H1 (cell line): ENCODE data around the gene GFOD1. TPM values are rescaled to one million over a fixed set of nuclear protein-coding genes. Genes with fewer than 3 reads are reported as not detected.
A peak's percentile ranks its signal among the peaks of the same experiment; 100 is the strongest.

Experiments used
- CTCF ChIA-PET: fragments of 300-600 bp; sonication (Branson Sonifier 250); formaldehyde crosslinking; loops from one replicate; lab custom pipeline; 2021; ENCODE audit not compliant: partially characterized antibody; lab: Charles Lee
- POLR2A ChIA-PET: fragments of 300-600 bp; sonication (Branson Sonifier 250); formaldehyde crosslinking; loops from one replicate; lab custom pipeline; 2021; ENCODE audit warnings: inconsistent platforms; ENCODE audit not compliant: partially characterized antibody; lab: Charles Lee
- DNase-seq, 2 experiments: peaks; one replicate each; pipeline versions ENCODE4 v3.0.0 to v3.0.0-alpha.2; 2010 to 2022; ENCODE audit warnings: low spot score in 2 of 2, low read depth in 1 of 2, mixed read lengths in 1 of 2
- FAIRE-seq: peaks from 2 replicates; lab custom pipeline; 2011; peaks lifted over from hg19 to GRCh38; lab: Jason Lieb, UNC
- H2AFZ ChIP-seq: 2 replicates; pipeline ENCODE4 v1.8.1; 2012; ENCODE audit warnings: low read length, inconsistent platforms
- H2AK5ac ChIP-seq: 2 replicates; pipeline ENCODE4 v1.6.1; 2013; ENCODE audit warnings: low read depth, low read length
- H2BK120ac ChIP-seq: replicated peaks from 2 replicates; pipeline ENCODE3; 2013; ENCODE audit warnings: low read depth, low read length, inconsistent platforms
- H2BK12ac ChIP-seq: 2 replicates; pipeline ENCODE4 v1.6.1; 2013; ENCODE audit warnings: low read depth, low read length
- H2BK15ac ChIP-seq: 2 replicates; pipeline ENCODE4 v1.6.1; 2013; ENCODE audit warnings: low read length
- H2BK20ac ChIP-seq: 2 replicates; pipeline ENCODE4 v1.6.1; 2013; ENCODE audit warnings: low read length
- H2BK5ac ChIP-seq: 2 replicates; pipeline ENCODE4 v1.6.1; 2013; ENCODE audit warnings: low read depth, low read length
- H3K14ac ChIP-seq: 2 replicates; pipeline ENCODE4 v1.6.1; 2013; ENCODE audit warnings: inconsistent platforms; ENCODE audit not compliant: insufficient read length
- H3K18ac ChIP-seq: 2 replicates; pipeline ENCODE4 v1.6.1; 2013; ENCODE audit warnings: low read length; ENCODE audit errors: extremely low read depth
- H3K23ac ChIP-seq: 2 replicates; pipeline ENCODE4 v1.6.1; 2013; ENCODE audit warnings: inconsistent platforms; ENCODE audit not compliant: insufficient read length
- H3K23me2 ChIP-seq: 2 replicates; pipeline ENCODE4 v1.6.1; 2013; ENCODE audit warnings: low read depth, low read length
- H3K27ac ChIP-seq: 2 replicates; pipeline ENCODE4 v1.6.1; 2011; ENCODE audit warnings: low read depth, low read length, inconsistent platforms
- H3K27me3 ChIP-seq, 4 experiments: replicated peaks in 1 of 4; 1 replicate in 1 of 4; 2 replicates in 3 of 4; pipeline versions ENCODE4 v1.6.1 to v1.8.1; 2011 to 2013; ENCODE audit warnings: low read length in 3 of 4, mild to moderate bottlenecking in 3 of 4, inconsistent platforms in 2 of 4, mixed read lengths in 2 of 4, moderate library complexity in 1 of 4; ENCODE audit not compliant: control insufficient read depth in 3 of 4, insufficient read depth in 3 of 4; ENCODE audit errors: extremely low read depth in 1 of 4
- H3K36me3 ChIP-seq, 4 experiments: 2 replicates each; pipeline versions ENCODE4 v1.6.1 to v1.8.1; 2011 to 2013; ENCODE audit warnings: mild to moderate bottlenecking in 4 of 4, low read length in 3 of 4, moderate library complexity in 2 of 4, control low read depth in 1 of 4, inconsistent platforms in 1 of 4; ENCODE audit not compliant: insufficient read depth in 4 of 4, control insufficient read depth in 2 of 4
- H3K4ac ChIP-seq: replicated peaks from 2 replicates; pipeline ENCODE3; 2013; ENCODE audit warnings: low read length, low read depth, mixed read lengths, inconsistent platforms; ENCODE audit not compliant: insufficient read length
- H3K4me1 ChIP-seq, 4 experiments: replicated peaks in 1 of 4; 1 replicate in 1 of 4; 2 replicates in 3 of 4; pipeline versions ENCODE4 v1.6.1 to v1.8.1; 2011 to 2013; ENCODE audit warnings: low read length in 3 of 4, inconsistent platforms in 2 of 4, mixed read lengths in 1 of 4; ENCODE audit not compliant: insufficient read depth in 4 of 4, control insufficient read depth in 3 of 4
- H3K4me2 ChIP-seq, 2 experiments: 2 replicates each; pipeline versions ENCODE4 v1.6.1 to v1.8.1; 2011 to 2013; ENCODE audit warnings: low read depth in 2 of 2, low read length in 2 of 2, control low read depth in 1 of 2, inconsistent platforms in 1 of 2, mild to moderate bottlenecking in 1 of 2; ENCODE audit not compliant: insufficient read depth in 1 of 2
- H3K4me3 ChIP-seq, 4 experiments: fragments of 200-600, 300-600 bp in 1 of 4; sonication (generic), shearing (Covaris generic), sonication (Bioruptor Twin) in 1 of 4; 2 replicates each; pipeline versions ENCODE4 v1.5.1 to v1.8.1; 2011 to 2016; ENCODE audit warnings: low read length in 4 of 4, low read depth in 3 of 4, control low read depth in 2 of 4, inconsistent platforms in 2 of 4, mild to moderate bottlenecking in 2 of 4, mixed read lengths in 1 of 4, moderate library complexity in 1 of 4; ENCODE audit not compliant: insufficient read depth in 2 of 4; ENCODE audit errors: extremely low read depth in 1 of 4
- H3K56ac ChIP-seq: replicated peaks from 2 replicates; pipeline ENCODE3; 2013; ENCODE audit warnings: low read depth, mild to moderate bottlenecking, mixed read lengths, low read length, inconsistent platforms; ENCODE audit not compliant: insufficient read length
- H3K79me1 ChIP-seq: 2 replicates; pipeline ENCODE4 v1.6.1; 2013; ENCODE audit warnings: low read depth, low read length, control low read depth
- H3K79me2 ChIP-seq, 2 experiments: 2 replicates each; pipeline versions ENCODE4 v1.6.1 to v1.8.1; 2012 to 2013; ENCODE audit warnings: low read length in 2 of 2, mild to moderate bottlenecking in 2 of 2, inconsistent platforms in 1 of 2; ENCODE audit not compliant: insufficient read depth in 2 of 2, control insufficient read depth in 1 of 2
- H3K9ac ChIP-seq, 4 experiments: replicated peaks in 1 of 4; 1 replicate in 1 of 4; 2 replicates in 3 of 4; pipeline versions ENCODE4 v1.6.1 to v1.8.1; 2011 to 2013; ENCODE audit warnings: low read depth in 3 of 4, low read length in 3 of 4, control low read depth in 2 of 4, mild to moderate bottlenecking in 2 of 4, moderate library complexity in 2 of 4, inconsistent platforms in 1 of 4; ENCODE audit errors: extremely low read depth in 1 of 4
- H3K9me3 ChIP-seq, 2 experiments: 2 replicates each; pipeline versions ENCODE4 v1.6.1 to v1.8.1; 2012 to 2013; ENCODE audit warnings: mild to moderate bottlenecking in 2 of 2, moderate library complexity in 2 of 2, control low read depth in 1 of 2, inconsistent platforms in 1 of 2, low read depth in 1 of 2, low read length in 1 of 2, mixed read lengths in 1 of 2; ENCODE audit not compliant: insufficient read depth in 2 of 2
- H4K20me1 ChIP-seq, 2 experiments: replicated peaks in 1 of 2; 2 replicates each; pipeline versions ENCODE3 to v1.8.1; 2011 to 2013; ENCODE audit warnings: inconsistent platforms in 2 of 2, low read length in 2 of 2, mild to moderate bottlenecking in 1 of 2; ENCODE audit not compliant: insufficient read depth in 2 of 2, control insufficient read depth in 1 of 2
- H4K5ac ChIP-seq: 2 replicates; pipeline ENCODE4 v1.6.1; 2013; ENCODE audit warnings: low read length, low read depth, mixed read lengths, inconsistent platforms; ENCODE audit not compliant: insufficient read length
- H4K8ac ChIP-seq: 2 replicates; pipeline ENCODE4 v1.8.0; 2013; ENCODE audit warnings: mild to moderate bottlenecking, moderate library complexity, low read length, inconsistent platforms; ENCODE audit not compliant: insufficient read depth; ENCODE audit errors: extremely low read depth
- H4K91ac ChIP-seq: replicated peaks from 2 replicates; pipeline ENCODE3; 2013; ENCODE audit warnings: low read length, mixed read lengths, inconsistent platforms; ENCODE audit not compliant: insufficient read length
- BACH1 ChIP-seq: IDR thresholded peaks from 2 replicates; pipeline ENCODE4 v1.6.1; 2012; ENCODE audit warnings: low read length, improper control_type of control experiment
- CBX8 ChIP-seq: fragments of 300-800, 300-1000 bp; sonication (generic); IDR thresholded peaks from 2 replicates; pipeline ENCODE4 v1.7.1; 2016; ENCODE audit warnings: low read depth, low read length, borderline replicate concordance
- CTBP2 ChIP-seq: IDR thresholded peaks from 2 replicates; pipeline ENCODE4 v1.7.0; 2011; ENCODE audit warnings: borderline replicate concordance, mild to moderate bottlenecking, moderate library complexity, mixed read lengths, low read length; ENCODE audit not compliant: insufficient read depth, insufficient read length
- EP300 ChIP-seq, 2 experiments: IDR thresholded peaks; 1 replicate in 1 of 2; 2 replicates in 1 of 2; pipeline ENCODE4 v1.6.1; 2011 to 2012; ENCODE audit warnings: low read depth in 2 of 2, low read length in 2 of 2, mild to moderate bottlenecking in 2 of 2, borderline replicate concordance in 1 of 2, inconsistent platforms in 1 of 2, moderate library complexity in 1 of 2
- JUN ChIP-seq: IDR thresholded peaks from 2 replicates; pipeline ENCODE4 v1.6.1; 2011; ENCODE audit warnings: low read depth, mild to moderate bottlenecking, improper control_type of control experiment, low read length
- KDM4A ChIP-seq: IDR thresholded peaks from one replicate; pipeline ENCODE4 v1.7.1; 2012; ENCODE audit warnings: low read depth, mild to moderate bottlenecking, moderate library complexity, low read length, inconsistent platforms; ENCODE audit not compliant: severe bottlenecking
- POLR2A ChIP-seq, 2 experiments: IDR thresholded peaks; 1 replicate in 1 of 2; 2 replicates in 1 of 2; pipeline ENCODE4 v1.6.1; 2011; ENCODE audit warnings: low read depth in 2 of 2, low read length in 2 of 2, mild to moderate bottlenecking in 2 of 2; ENCODE audit errors: control extremely low read depth in 1 of 2
- POLR2AphosphoS5 ChIP-seq: IDR thresholded peaks from 2 replicates; pipeline ENCODE4 v1.6.1; 2011; ENCODE audit warnings: low read depth, low read length
- SAP30 ChIP-seq: fragments of 300-600 bp; sonication (generic); IDR thresholded peaks from 2 replicates; pipeline ENCODE4 v1.7.1; 2012; ENCODE audit warnings: low read length, moderate library complexity, mild to moderate bottlenecking, inconsistent platforms; ENCODE audit not compliant: insufficient read depth, insufficient replicate concordance
- SP2 ChIP-seq: IDR thresholded peaks from 2 replicates; pipeline ENCODE4 v1.6.1; 2012; ENCODE audit warnings: mild to moderate bottlenecking, low read length, inconsistent platforms
- TAF1 ChIP-seq: IDR thresholded peaks from 2 replicates; pipeline ENCODE4 v1.6.1; 2011; ENCODE audit warnings: mild to moderate bottlenecking, low read depth, low read length
- TBP ChIP-seq: IDR thresholded peaks from 2 replicates; pipeline ENCODE4 v1.6.1; 2011; ENCODE audit warnings: low read depth, low read length, improper control_type of control experiment
- WGBS, 2 experiments: shearing (Covaris generic) in 1 of 2; methylation state at CpG; one replicate each; pipeline versions ENCODE4 v1.1.6 to v1.1.7; 2013 to 2015; ENCODE audit warnings: low lambda C conversion rate in 2 of 2, mixed read lengths in 2 of 2, inconsistent platforms in 1 of 2, low coverage in 1 of 2, missing lambda C conversion rate in 1 of 2; ENCODE audit not compliant: insufficient replicate concordance in 2 of 2, insufficient coverage in 1 of 2, insufficient read length in 1 of 2; ENCODE audit errors: extremely low coverage in 1 of 2, missing lambda C conversion rate in 1 of 2; 5-methylcytosine and 5-hydroxymethylcytosine counted together
- polyA plus RNA-seq, 7 experiments: library from polyadenylated mRNA; depleted of rRNA in 3 of 7; stranded (reverse) in 5 of 7; unstranded in 2 of 7; fragments of >200 nt in 5 of 7; fragments of 200-250 nt in 2 of 7; gene quantifications; 1 replicate in 5 of 7; 2 replicates in 1 of 7; 4 replicates in 1 of 7; pipeline versions ENCODE4 v1.2.1 to v1.2.3, GENCODE V29; 2011 to 2013; ENCODE audit warnings: missing spikeins in 2 of 7, mixed read lengths in 2 of 7
- total RNA-seq: library from RNA; stranded (reverse); fragmentation: NEBNext Ultra II Directional; extraction: Animal tissue kit (Norgen Biotek cat#: 25700); gene quantifications from 2 replicates; pipeline ENCODE4 v1.2.1, GENCODE V29; 2021
- TF ChIP-seq, protein P1 (sequence below): IDR thresholded peaks from 2 replicates; pipeline ENCODE4 v1.6.1; 2011; ENCODE audit warnings: low read length, improper control_type of control experiment

The GFOD1 gene
- total and polyA plus RNA-seq, 2 of the 8 experiments (the other 6 are each of a cell fraction or from before 2014, with no cell fraction given) = 2.5 to 8.8 TPM

DNA sequence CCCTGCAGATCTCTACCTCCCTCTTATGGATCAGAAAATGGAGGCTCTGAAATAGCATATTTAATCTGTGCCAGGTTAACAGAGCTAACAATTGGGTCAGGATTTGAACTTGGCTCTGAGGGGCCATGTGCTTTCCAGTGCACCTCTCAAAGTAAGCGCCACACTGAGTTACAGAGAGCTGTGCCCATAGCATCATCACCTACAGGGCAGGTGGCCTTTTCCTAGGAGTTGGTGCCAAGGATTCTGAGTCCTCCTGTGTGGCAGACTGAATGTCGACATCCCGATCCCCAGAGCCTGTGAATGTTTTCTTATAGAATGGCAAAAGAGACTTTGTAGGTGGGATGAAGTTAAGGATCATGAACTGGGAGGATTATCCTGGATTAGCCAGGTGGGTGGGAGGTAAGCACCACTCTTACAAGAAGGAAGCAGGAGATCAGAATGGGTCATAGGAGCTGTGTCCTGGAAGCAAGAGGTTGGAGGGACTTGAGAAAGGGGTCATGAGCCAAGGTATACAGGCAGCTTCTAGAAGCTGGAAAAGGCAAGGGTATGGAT, 91.1 kb downstream of the GFOD1 start:
- TF ChIP-seq EP300 (IDR thresholded peaks at IDR 0.05; ENCODE audit: borderline replicate concordance in 1 of 2, low read depth in 2 of 2, low read length in 2 of 2) = no peak
- TF ChIP-seq TBP = no peak
- no peak for TF ChIP-seq BACH1
- no peak for TF ChIP-seq CBX8
- no peak for TF ChIP-seq POLR2A (IDR thresholded peaks at IDR 0.05; ENCODE audit: control extremely low read depth in 1 of 2, low read depth in 2 of 2, low read length in 2 of 2)
- no peak for TF ChIP-seq POLR2AphosphoS5
- TF ChIP-seq JUN = no peak
- TF ChIP-seq, protein P1, sequence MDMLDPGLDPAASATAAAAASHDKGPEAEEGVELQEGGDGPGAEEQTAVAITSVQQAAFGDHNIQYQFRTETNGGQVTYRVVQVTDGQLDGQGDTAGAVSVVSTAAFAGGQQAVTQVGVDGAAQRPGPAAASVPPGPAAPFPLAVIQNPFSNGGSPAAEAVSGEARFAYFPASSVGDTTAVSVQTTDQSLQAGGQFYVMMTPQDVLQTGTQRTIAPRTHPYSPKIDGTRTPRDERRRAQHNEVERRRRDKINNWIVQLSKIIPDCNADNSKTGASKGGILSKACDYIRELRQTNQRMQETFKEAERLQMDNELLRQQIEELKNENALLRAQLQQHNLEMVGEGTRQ = no peak
- no peak for TF ChIP-seq CTBP2
- no peak for TF ChIP-seq KDM4A
- no peak for TF ChIP-seq SAP30
- no peak for TF ChIP-seq SP2
- TF ChIP-seq TAF1 = no peak
- Histone ChIP-seq H3K36me3 (no peaks in the 10 kb centered on the region), H2BK12ac (0 out of 2 replicates have a peak overlapping the region, but pooled peaks have one; percentile 31), H3K27ac (no peak overlapping the region), H2AFZ (no peak overlapping the region), H3K9me3 (no peaks in the 10 kb centered on the region), H2BK20ac (no peak overlapping the region), H3K4me3 (no peak overlapping the region), H3K79me1 (no peaks in the 10 kb centered on the region; the same call in 1 of the 2 replicates), H3K18ac (no peak overlapping the region), H3K4me2 (no peak overlapping the region), H4K91ac (no peak overlapping the region), H3K79me2 (no peaks in the 10 kb centered on the region), H2BK15ac (peak overlapping the region; percentile 72; the same call in 1 of the 2 replicates), H2BK120ac (no peak overlapping the region), H4K8ac (no peak overlapping the region), H3K56ac (no peak overlapping the region), H4K5ac (no peak overlapping the region), H4K20me1 (no peaks in the 10 kb centered on the region), H3K23me2 (no peaks in the 10 kb centered on the region), H3K23ac (no peak overlapping the region), H2AK5ac (0 out of 2 replicates have a peak overlapping the region, but pooled peaks have one; percentile 39), H3K9ac (no peak overlapping the region), H2BK5ac (no peak overlapping the region), H3K14ac (no peak overlapping the region), H3K4me1 (peaks cover 0 to 3% (median 2%) of the 10 kb centered on the region in 4 experiments; a peak in 3 of 7 replicates), H3K4ac (no peak overlapping the region), H3K27me3 (no peaks in the 10 kb centered on the region)
- ChIA-PET CTCF (interaction anchor here (0.7 to 2.7 kb wide), 7 partner anchors 9 to 61 kb away, joined by 3 to 13 read pairs (median 4); no protein-coding TSS in a partner anchor), POLR2A (no interaction called here)
- no peak for DNase-seq
- FAIRE-seq = no peak
- 97% methylated on average over 3 of the region's 3 CpGs; no CpG with 5 or more reads in 1 of the 2 experiments for WGBS, 2 experiments
